ENCODE results near the gene IGSF1. TPM values are rescaled to one million over a fixed set of nuclear protein-coding genes. Genes with fewer than 3 reads are reported as not detected.

IGSF1 gene
- total and polyA plus RNA-seq, 3 experiments from 2014 or later = not detected

DNA sequence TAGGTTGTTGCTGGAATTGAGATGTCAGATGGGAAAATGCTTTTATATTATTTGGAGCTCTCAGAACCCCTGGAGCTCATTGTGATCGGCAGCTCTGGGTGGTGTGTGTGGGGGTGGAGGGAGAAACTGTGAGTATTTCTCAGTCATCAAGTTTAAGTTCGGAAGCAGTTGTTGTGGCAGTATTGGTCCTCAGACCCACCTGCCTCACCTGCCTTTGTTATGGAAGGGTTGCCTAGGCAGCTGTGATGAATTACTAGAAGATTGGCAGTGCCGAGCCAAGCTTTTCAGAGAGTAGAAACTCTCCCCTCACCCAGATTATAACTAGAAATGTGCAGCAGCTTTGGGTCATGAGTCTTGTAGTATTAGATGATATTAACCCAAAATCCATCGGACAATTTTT, 9.5 kb downstream of the IGSF1 start:
- no peak overlapping the region for H3K27ac Mint-ChIP-seq
- POLR2A ChIA-PET = no interaction called here
- DNase-seq = no peak
- peaks cover 0 to 16% of the 10 kb centered on the region in 2 donors for H3K27me3 Mint-ChIP-seq
- no peaks in the 10 kb centered on the region for H3K4me1 ChIP-seq (ENCODE audit: insufficient read depth, low read length)
- H3K27ac ChIP-seq (ENCODE audit: low read depth, low read length) = no peak overlapping the region
- no peak overlapping the region for H3K4me3 ChIP-seq (ENCODE audit: low read length)
- no peaks in the 10 kb centered on the region for H3K4me1 Mint-ChIP-seq
- H3K27me3 ChIP-seq (ENCODE audit: insufficient read depth, low read length, poor library complexity, severe bottlenecking) = no peaks in the 10 kb centered on the region
- no peaks in the 10 kb centered on the region for H3K36me3 Mint-ChIP-seq
- no peaks in the 10 kb centered on the region for H3K36me3 ChIP-seq (ENCODE audit: insufficient read depth, low read length)
- H3K4me3 Mint-ChIP-seq = no peak overlapping the region
- H3K9me3 Mint-ChIP-seq = no peaks in the 10 kb centered on the region
- CTCF ChIA-PET = no interaction called here
- no peaks in the 10 kb centered on the region for H3K9me3 ChIP-seq (ENCODE audit: low read length)

DNA sequence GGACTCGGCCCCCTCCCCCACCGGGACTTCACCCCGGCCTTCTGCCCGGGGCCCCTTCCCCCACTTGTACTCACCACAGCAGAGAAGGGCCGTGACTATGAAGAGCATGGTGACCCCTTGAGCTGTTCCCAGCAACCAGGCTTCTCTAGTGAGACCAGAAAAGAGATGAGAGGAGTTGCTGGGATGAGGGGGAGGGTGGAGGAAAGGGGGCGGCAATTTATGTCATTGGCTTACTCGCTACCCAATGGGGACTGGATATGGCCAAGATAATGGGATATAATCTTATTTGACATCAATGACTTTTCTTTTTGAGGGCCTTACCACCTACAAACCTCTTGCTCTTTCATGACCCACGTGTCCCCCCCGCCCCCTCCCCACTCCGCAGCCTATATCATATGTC, 9.9 kb downstream of the IGSF1 start:
- POLR2A ChIA-PET = no interaction called here
- no peaks in the 10 kb centered on the region for H3K9me3 Mint-ChIP-seq

DNA sequence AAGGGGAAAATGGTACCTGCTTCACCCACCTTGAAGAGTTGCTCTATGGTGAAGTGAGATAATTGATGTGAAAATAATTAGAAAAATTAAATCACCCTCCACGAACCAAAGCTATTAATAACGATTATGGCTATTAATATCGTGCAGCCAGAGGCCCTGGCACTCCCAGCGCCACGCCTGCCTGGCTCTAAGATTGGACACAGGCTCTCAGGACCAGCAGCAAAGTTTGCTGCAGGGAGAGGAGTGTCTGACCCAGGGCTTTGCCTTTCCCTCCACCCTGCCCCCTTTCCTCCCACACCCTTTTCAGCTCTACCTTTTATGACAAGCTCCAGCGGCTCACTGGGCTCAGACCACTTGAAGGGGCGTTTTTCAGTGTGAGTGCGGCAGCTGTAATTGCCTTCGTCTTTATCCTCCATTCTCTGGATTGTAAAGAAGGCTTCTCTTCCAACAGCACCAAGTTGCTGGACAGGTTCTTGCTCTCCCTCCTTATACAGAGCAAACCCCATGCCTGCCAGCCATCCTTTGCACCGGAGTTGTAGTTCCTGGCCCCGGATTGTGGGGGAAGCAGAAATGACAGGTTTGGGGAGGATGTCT, 11.5 kb downstream of the IGSF1 start:
- ChIA-PET CTCF (no interaction called here), POLR2A (no interaction called here)
- H3K9me3 ChIP-seq (ENCODE audit: low read length) = no peaks in the 10 kb centered on the region
- no peak overlapping the region for H3K4me3 ChIP-seq (ENCODE audit: low read length)
- Mint-ChIP-seq H3K36me3 (no peaks in the 10 kb centered on the region), H3K4me3 (no peak overlapping the region), H3K27me3 (peaks cover 0 to 20% of the 10 kb centered on the region in 2 donors), H3K27ac (no peak overlapping the region), H3K4me1 (no peaks in the 10 kb centered on the region), H3K9me3 (no peaks in the 10 kb centered on the region)
- H3K27me3 ChIP-seq (ENCODE audit: insufficient read depth, low read length, poor library complexity, severe bottlenecking) = no peaks in the 10 kb centered on the region
- no peaks in the 10 kb centered on the region for H3K36me3 ChIP-seq (ENCODE audit: insufficient read depth, low read length)
- no peak for DNase-seq
- no peak overlapping the region for H3K27ac ChIP-seq (ENCODE audit: low read depth, low read length)
- H3K4me1 ChIP-seq (ENCODE audit: insufficient read depth, low read length) = no peaks in the 10 kb centered on the region

More for the DNA sequence above, 9.9 kb downstream of the IGSF1 start:
- Histone ChIP-seq H3K4me1 (ENCODE audit: insufficient read depth, low read length) (no peaks in the 10 kb centered on the region), H3K27me3 (ENCODE audit: insufficient read depth, low read length, poor library complexity, severe bottlenecking) (no peaks in the 10 kb centered on the region), H3K4me3 (ENCODE audit: low read length) (no peak overlapping the region), H3K27ac (ENCODE audit: low read depth, low read length) (no peak overlapping the region), H3K36me3 (ENCODE audit: insufficient read depth, low read length) (no peaks in the 10 kb centered on the region), H3K9me3 (ENCODE audit: low read length) (no peaks in the 10 kb centered on the region)
- no peak for DNase-seq
- CTCF ChIA-PET = no interaction called here
- H3K27me3 Mint-ChIP-seq = peaks cover 0 to 16% of the 10 kb centered on the region in 2 donors
- H3K27ac Mint-ChIP-seq = no peak overlapping the region
- no peaks in the 10 kb centered on the region for H3K4me1 Mint-ChIP-seq
- H3K36me3 Mint-ChIP-seq = no peaks in the 10 kb centered on the region
- H3K4me3 Mint-ChIP-seq = no peak overlapping the region

DNA sequence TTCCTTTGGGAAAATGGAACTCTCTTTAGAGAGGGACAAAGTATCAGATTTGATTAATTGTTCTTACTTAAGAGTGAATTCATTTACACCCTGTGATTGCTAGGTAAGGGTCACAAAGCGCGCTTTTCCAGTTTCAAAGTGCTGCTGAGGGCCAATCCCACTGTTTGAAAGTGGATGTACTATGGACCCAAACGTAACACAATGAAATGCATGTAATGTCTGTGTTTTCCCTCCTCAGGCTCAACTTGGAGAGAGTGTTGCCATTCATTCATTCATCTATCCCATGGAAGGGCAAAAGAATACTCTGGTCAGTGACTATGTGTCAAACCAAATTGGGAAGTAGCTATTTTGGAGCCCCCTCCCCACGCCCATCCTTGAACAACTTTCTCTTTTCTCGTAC, 16.1 kb downstream of the IGSF1 start:
- no peaks in the 10 kb centered on the region for H3K9me3 Mint-ChIP-seq
- no peaks in the 10 kb centered on the region for H3K27me3 ChIP-seq (ENCODE audit: insufficient read depth, low read length, poor library complexity, severe bottlenecking)
- ChIA-PET CTCF (no interaction called here), POLR2A (no interaction called here)
- H3K36me3 Mint-ChIP-seq = no peaks in the 10 kb centered on the region
- H3K27ac ChIP-seq (ENCODE audit: low read depth, low read length) = no peak overlapping the region
- no peak overlapping the region for H3K4me3 ChIP-seq (ENCODE audit: low read length)
- no peak overlapping the region for H3K4me3 Mint-ChIP-seq
- no peak overlapping the region for H3K27ac Mint-ChIP-seq
- no peaks in the 10 kb centered on the region for H3K4me1 Mint-ChIP-seq
- no peaks in the 10 kb centered on the region for H3K4me1 ChIP-seq (ENCODE audit: insufficient read depth, low read length)
- no peaks in the 10 kb centered on the region for H3K9me3 ChIP-seq (ENCODE audit: low read length)
- H3K27me3 Mint-ChIP-seq = peaks cover 0 to 14% of the 10 kb centered on the region in 2 donors
- no peak for DNase-seq
- no peaks in the 10 kb centered on the region for H3K36me3 ChIP-seq (ENCODE audit: insufficient read depth, low read length)

DNA sequence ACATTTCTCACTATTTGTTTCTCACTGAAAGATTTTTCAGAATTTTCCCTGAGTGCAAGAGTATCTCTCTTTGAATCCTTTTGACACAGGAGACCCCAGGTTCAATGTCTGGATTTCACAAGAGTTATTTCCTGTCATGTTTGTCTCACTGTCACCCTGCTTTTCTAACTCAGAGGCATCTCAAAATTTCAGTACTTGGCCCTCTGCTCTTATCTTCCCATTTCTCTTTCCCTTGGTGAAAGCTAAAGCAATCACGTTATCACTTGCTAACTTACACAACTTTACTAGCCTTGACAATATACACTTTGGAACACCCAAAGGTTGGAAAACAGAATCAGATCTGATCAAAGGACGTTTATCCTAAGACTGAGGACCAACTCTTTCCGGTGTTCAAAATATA, 17.3 kb downstream of the IGSF1 start:
- Histone ChIP-seq H3K4me3 (ENCODE audit: low read length) (no peak overlapping the region), H3K36me3 (ENCODE audit: insufficient read depth, low read length) (no peaks in the 10 kb centered on the region), H3K4me1 (ENCODE audit: insufficient read depth, low read length) (no peaks in the 10 kb centered on the region), H3K9me3 (ENCODE audit: low read length) (no peaks in the 10 kb centered on the region), H3K27ac (ENCODE audit: low read depth, low read length) (no peak overlapping the region), H3K27me3 (ENCODE audit: insufficient read depth, low read length, poor library complexity, severe bottlenecking) (no peaks in the 10 kb centered on the region)
- ChIA-PET POLR2A (no interaction called here), CTCF (no interaction called here)
- no peaks in the 10 kb centered on the region for H3K4me1 Mint-ChIP-seq
- no peaks in the 10 kb centered on the region for H3K36me3 Mint-ChIP-seq
- H3K27me3 Mint-ChIP-seq = peaks cover 0 to 7% of the 10 kb centered on the region in 2 donors
- H3K27ac Mint-ChIP-seq = no peak overlapping the region
- H3K9me3 Mint-ChIP-seq = no peaks in the 10 kb centered on the region
- DNase-seq = no peak
- no peak overlapping the region for H3K4me3 Mint-ChIP-seq

DNA sequence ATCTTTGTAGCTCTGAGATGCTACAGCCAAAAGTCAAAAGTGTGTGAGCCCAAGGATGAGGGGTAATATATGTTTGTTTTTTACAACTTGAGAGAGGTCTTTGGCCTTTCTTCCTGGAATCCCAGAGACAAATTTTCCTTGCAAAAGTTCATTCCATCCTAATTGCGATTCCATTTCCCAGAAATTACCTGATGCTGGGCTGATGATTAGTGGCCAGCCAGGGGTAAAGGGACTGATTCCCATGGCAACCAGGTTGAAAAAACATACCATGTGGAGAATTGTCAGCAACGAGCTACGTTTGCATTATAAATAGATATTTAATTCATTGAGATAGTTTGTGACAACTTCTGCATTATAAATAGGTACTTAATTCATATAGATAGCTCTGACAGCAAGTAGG, 17.8 kb downstream of the IGSF1 start:
- no peak overlapping the region for H3K4me3 Mint-ChIP-seq

DNA sequence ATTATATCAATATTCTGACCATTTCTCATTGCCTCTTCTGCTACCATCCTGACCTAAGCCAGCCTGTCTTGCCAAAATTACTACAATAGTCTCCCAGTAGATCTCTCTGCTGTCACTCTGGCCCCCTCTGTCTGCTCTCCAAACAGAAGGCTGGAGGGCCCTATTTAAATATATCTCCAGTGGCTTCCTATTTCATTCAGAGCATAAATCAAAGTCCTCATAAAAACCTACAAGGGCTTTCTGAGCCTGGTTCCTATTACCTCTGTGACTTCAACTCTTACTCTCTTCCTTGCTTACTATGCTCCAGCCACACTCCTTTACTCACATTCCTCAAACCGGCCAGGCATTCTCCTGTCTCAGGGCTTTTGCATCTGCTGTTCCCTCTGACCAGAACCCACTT, 19.0 kb downstream of the IGSF1 start:
- Histone ChIP-seq H3K4me1 (ENCODE audit: insufficient read depth, low read length) (no peaks in the 10 kb centered on the region), H3K9me3 (ENCODE audit: low read length) (no peaks in the 10 kb centered on the region), H3K36me3 (ENCODE audit: insufficient read depth, low read length) (no peaks in the 10 kb centered on the region), H3K27ac (ENCODE audit: low read depth, low read length) (no peak overlapping the region), H3K27me3 (ENCODE audit: insufficient read depth, low read length, poor library complexity, severe bottlenecking) (no peaks in the 10 kb centered on the region), H3K4me3 (ENCODE audit: low read length) (no peak overlapping the region)
- H3K4me3 Mint-ChIP-seq = no peak overlapping the region
- H3K27me3 Mint-ChIP-seq = peaks cover 0 to 6% of the 10 kb centered on the region in 2 donors
- H3K9me3 Mint-ChIP-seq = no peaks in the 10 kb centered on the region
- no peaks in the 10 kb centered on the region for H3K36me3 Mint-ChIP-seq
- H3K4me1 Mint-ChIP-seq = no peaks in the 10 kb centered on the region
- DNase-seq = no peak
- CTCF ChIA-PET = no interaction called here
- no peak overlapping the region for H3K27ac Mint-ChIP-seq
- POLR2A ChIA-PET = no interaction called here

More for the DNA sequence above, 17.8 kb downstream of the IGSF1 start:
- Histone ChIP-seq H3K27ac (ENCODE audit: low read depth, low read length) (no peak overlapping the region), H3K4me3 (ENCODE audit: low read length) (no peak overlapping the region), H3K4me1 (ENCODE audit: insufficient read depth, low read length) (no peaks in the 10 kb centered on the region), H3K27me3 (ENCODE audit: insufficient read depth, low read length, poor library complexity, severe bottlenecking) (no peaks in the 10 kb centered on the region), H3K36me3 (ENCODE audit: insufficient read depth, low read length) (no peaks in the 10 kb centered on the region), H3K9me3 (ENCODE audit: low read length) (no peaks in the 10 kb centered on the region)
- ChIA-PET CTCF (no interaction called here), POLR2A (no interaction called here)
- Mint-ChIP-seq H3K27me3 (peaks cover 0 to 8% of the 10 kb centered on the region in 2 donors), H3K27ac (no peak overlapping the region), H3K9me3 (no peaks in the 10 kb centered on the region), H3K36me3 (no peaks in the 10 kb centered on the region), H3K4me1 (no peaks in the 10 kb centered on the region)
- DNase-seq = no peak

DNA sequence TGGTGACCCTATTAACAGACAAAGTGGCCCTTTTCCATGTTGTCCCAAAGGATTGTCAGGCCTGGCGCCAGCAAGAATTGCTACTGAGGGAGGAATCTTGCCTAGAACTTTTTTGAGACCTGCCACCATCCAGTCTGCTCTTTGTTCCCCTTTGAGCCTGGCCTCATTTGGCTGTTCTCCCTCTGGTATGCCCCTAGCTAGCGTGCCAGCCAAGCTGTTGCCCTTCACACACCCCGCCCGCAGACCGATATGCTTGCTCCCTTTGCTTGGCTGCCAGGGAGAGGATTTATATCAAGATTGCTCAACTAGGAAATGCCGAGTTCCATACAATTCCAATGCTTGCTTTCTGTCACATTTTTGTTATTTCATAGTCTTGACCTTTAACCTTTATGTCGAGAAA, 24.4 kb downstream of the IGSF1 start:
- no peaks in the 10 kb centered on the region for H3K36me3 ChIP-seq (ENCODE audit: insufficient read depth, low read length)
- Mint-ChIP-seq H3K27ac (no peak overlapping the region), H3K4me1 (no peaks in the 10 kb centered on the region), H3K27me3 (peaks cover 0 to 8% of the 10 kb centered on the region in 2 donors), H3K4me3 (no peak overlapping the region), H3K9me3 (no peaks in the 10 kb centered on the region), H3K36me3 (no peaks in the 10 kb centered on the region)
- DNase-seq = no peak
- H3K27me3 ChIP-seq (ENCODE audit: insufficient read depth, low read length, poor library complexity, severe bottlenecking) = no peaks in the 10 kb centered on the region
- no peak overlapping the region for H3K4me3 ChIP-seq (ENCODE audit: low read length)
- ChIA-PET POLR2A (no interaction called here), CTCF (no interaction called here)
- no peak overlapping the region for H3K27ac ChIP-seq (ENCODE audit: low read depth, low read length)
- no peaks in the 10 kb centered on the region for H3K4me1 ChIP-seq (ENCODE audit: insufficient read depth, low read length)
- H3K9me3 ChIP-seq (ENCODE audit: low read length) = no peaks in the 10 kb centered on the region

DNA sequence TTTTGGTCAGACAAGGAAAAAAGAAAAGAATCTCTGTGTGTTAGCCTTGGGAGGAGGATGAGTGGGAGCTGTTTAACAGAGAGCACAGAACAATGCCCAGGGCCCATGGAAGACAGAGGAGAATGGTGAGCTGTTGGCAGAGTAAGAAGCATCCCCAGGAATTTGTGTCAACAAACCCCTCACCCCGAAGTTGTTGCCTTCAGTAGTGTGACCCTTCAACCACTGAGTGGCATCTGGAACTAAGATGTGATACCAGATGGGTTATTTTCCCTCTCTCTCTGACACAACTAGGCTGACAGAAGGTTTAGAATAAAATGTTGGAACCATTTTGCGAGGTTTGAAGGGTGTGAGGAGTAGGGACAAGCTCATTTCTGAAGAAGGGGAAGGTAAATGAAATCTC, 25.1 kb downstream of the IGSF1 start:
- H3K27me3 Mint-ChIP-seq = peaks cover 0 to 8% of the 10 kb centered on the region in 2 donors
- no peak for DNase-seq
- no peak overlapping the region for H3K4me3 Mint-ChIP-seq
- ChIA-PET POLR2A (no interaction called here), CTCF (no interaction called here)
- no peak overlapping the region for H3K27ac ChIP-seq (ENCODE audit: low read depth, low read length)
- no peaks in the 10 kb centered on the region for H3K4me1 ChIP-seq (ENCODE audit: insufficient read depth, low read length)
- no peaks in the 10 kb centered on the region for H3K27me3 ChIP-seq (ENCODE audit: insufficient read depth, low read length, poor library complexity, severe bottlenecking)
- H3K9me3 Mint-ChIP-seq = no peaks in the 10 kb centered on the region
- H3K4me3 ChIP-seq (ENCODE audit: low read length) = no peak overlapping the region
- H3K36me3 ChIP-seq (ENCODE audit: insufficient read depth, low read length) = no peaks in the 10 kb centered on the region
- no peaks in the 10 kb centered on the region for H3K9me3 ChIP-seq (ENCODE audit: low read length)
- H3K4me1 Mint-ChIP-seq = no peaks in the 10 kb centered on the region
- no peak overlapping the region for H3K27ac Mint-ChIP-seq
- H3K36me3 Mint-ChIP-seq = no peaks in the 10 kb centered on the region
